Ishikawa (cell line): Measurements from ENCODE around the gene DOCK1.

Source experiments
- EP300 ChIP-seq: IDR thresholded peaks from 2 replicates; pipeline ENCODE4 v1.6.1; 2012; ENCODE audit warnings: borderline replicate concordance
- FOXM1 ChIP-seq: IDR thresholded peaks from 2 replicates; pipeline ENCODE4 v1.6.1; 2012; ENCODE audit warnings: low read depth, borderline replicate concordance
- RAD21 ChIP-seq: IDR thresholded peaks from 2 replicates; pipeline ENCODE4 v1.6.1; 2012; ENCODE audit warnings: low read depth

DNA sequence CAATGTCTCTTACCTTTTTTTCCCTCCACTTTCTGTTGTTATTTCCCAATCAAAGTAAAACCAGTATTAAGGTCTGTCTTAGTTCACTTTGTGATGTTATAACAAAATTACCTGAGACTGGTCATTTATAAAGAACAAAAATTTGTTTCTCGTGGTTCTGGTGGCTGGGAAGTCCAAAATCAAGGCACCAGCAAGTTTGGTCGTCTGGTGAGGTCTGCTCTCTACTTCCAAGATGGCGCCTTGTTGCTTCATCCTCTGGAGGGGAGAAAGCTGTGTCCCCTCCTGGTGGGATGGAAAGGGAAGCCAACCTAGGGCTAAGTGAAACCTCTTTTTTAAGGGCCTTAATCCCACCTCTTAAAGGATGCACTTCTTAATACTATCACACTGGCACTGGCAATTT, 313.4 kb downstream of the DOCK1 start:
- TF ChIP-seq RAD21 (no peak), FOXM1 (no peak), EP300 (no peak)
